GM18505 (cell line): ENCODE data around the gene COPG2.
A peak's percentile ranks its signal among the peaks of the same experiment; 100 is the strongest.
"Not testable (repeated sequence)": the region's sequence is repeated elsewhere in the genome, so short reads cannot be mapped to it uniquely, and the experiment has no call there.

Source experiments
- ATAC-seq: cut with Tn5 transposase; IDR thresholded peaks from one replicate; pipeline ENCODE4 v1.9.1; 2021; ENCODE audit not compliant: unreplicated experiment
- POLR2A ChIP-seq: IDR thresholded peaks from 4 replicates; pipeline ENCODE4 v1.6.1; 2011; ENCODE audit warnings: borderline replicate concordance; ENCODE audit not compliant: insufficient read depth, insufficient read length; ENCODE audit errors: extremely low read depth

COPG2 gene, protein sequence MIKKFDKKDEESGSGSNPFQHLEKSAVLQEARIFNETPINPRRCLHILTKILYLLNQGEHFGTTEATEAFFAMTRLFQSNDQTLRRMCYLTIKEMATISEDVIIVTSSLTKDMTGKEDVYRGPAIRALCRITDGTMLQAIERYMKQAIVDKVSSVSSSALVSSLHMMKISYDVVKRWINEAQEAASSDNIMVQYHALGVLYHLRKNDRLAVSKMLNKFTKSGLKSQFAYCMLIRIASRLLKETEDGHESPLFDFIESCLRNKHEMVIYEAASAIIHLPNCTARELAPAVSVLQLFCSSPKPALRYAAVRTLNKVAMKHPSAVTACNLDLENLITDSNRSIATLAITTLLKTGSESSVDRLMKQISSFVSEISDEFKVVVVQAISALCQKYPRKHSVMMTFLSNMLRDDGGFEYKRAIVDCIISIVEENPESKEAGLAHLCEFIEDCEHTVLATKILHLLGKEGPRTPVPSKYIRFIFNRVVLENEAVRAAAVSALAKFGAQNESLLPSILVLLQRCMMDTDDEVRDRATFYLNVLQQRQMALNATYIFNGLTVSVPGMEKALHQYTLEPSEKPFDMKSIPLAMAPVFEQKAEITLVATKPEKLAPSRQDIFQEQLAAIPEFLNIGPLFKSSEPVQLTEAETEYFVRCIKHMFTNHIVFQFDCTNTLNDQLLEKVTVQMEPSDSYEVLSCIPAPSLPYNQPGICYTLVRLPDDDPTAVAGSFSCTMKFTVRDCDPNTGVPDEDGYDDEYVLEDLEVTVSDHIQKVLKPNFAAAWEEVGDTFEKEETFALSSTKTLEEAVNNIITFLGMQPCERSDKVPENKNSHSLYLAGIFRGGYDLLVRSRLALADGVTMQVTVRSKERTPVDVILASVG

GRCh38 chr7:130668258-130669084 is at the start of gene COPG2:
Gene COPG2, minus strand, starts transcription at chr7:130668748. Its CDS starts 80 bp downstream, at chr7:130668668.
- ATAC-seq = peak; percentile 91
- peak; percentile 78 for TF ChIP-seq POLR2A

DNA sequence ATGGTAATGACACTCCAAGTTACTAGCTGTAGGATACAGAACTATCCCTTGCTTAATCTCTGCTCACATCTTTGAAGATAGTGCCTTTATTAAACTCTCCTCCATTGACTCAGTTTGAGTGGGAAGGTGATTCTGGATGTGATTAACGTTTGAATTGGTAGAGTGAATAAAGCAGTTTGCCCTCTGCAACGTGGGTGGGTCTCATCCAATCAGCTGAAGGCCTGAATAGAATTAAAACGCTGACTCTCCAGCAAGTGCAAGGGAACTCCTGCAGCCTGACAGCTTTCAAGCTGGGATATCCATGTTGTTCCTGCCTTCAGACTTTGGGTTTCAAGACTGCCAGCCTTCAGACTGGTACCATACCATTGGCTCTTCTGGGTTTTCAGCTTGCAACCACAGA is 43.9 kb upstream of the COPG2 start:
- no peak for TF ChIP-seq POLR2A
- ATAC-seq = no peak

DNA sequence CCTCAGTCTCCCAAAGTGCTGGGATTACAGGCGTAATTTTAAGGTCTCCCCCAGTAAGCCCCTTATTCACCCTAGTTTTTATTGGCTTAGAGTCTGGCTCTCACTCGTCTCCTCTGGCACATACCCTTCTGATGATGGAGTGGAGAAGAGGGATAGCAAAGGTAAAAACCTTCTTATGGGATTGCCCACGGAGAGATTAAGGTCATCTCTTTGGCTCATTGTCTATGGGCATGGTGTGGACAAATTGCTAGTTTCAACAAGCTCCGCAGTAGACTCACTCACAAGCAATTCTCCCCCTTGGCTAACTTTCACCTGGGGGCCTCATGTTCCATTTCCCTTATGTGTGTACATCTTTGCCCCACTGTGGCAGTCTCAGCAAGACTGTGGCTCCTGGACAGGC is 40.2 kb upstream of the COPG2 start:
- TF ChIP-seq POLR2A = no peak
- no peak for ATAC-seq

- no peak for ATAC-seq
- TF ChIP-seq POLR2A = no peak
These were observed 39.5 kb upstream of the COPG2 start for GRCh38 chr7:130708001-130708400.

DNA sequence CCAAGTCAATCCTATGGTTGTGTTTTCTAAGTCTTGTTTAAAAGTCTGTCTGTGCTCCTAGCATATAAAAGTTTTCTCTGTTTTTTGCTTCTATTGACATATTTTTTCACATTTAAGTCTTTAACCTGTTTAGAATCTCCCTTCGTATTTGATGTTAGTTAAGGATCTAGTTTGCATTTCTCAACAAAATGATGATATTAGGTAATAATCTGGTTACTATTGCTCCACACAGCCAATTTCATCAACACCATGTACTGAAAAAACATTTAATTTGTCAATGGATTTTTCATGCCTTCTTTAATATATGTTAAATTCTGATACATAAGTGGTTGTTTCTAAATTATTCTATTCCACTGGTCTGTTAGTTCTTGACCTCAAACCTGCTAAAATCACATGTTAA is 35.3 kb upstream of the COPG2 start:
- no peak for ATAC-seq
- no peak for TF ChIP-seq POLR2A

GRCh38 chr7:130701650-130702049 is 33.1 kb upstream of the COPG2 start:
- no peak for TF ChIP-seq POLR2A
- no peak for ATAC-seq

DNA sequence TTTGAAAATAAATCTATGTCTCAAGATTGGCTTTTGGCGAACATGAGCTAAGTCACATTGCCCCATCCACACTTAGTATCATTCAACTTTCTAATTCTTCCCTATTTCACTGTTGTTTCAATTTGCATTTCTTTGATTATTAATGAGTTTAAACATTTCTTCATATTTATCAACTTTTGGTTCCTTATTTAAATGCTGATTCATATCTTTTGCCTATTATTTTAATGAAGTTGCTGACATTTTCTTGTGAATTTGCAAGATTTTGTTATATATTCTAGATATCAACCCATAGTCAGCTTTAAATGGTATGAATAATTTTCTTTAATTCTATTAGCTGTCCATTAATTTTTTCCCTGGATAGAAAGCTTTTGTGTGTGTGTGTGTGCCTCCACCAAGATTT is 32.2 kb upstream of the COPG2 start:
- no peak for ATAC-seq

DNA sequence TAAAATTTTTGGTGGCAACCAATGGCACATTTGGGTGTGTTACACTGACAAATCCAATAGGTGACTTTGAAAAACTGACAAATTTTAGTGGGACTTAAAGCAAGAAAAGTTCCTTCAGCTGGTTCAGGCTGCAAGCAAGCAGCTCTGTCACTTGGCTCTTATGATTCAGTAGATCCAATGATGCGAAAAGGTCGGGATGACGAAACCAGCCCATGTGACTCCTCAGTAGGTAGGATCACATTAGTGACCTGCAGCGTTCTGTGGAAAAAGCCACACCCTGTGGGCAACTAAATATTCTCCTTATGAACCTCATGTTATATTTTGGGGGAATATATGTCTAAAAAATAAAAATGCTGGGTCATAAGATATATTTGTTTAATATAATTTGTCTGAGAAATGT is 31.1 kb upstream of the COPG2 start:
- no peak for TF ChIP-seq POLR2A
- no peak for ATAC-seq

More for the DNA sequence above, 32.2 kb upstream of the COPG2 start:
- no peak for TF ChIP-seq POLR2A

DNA sequence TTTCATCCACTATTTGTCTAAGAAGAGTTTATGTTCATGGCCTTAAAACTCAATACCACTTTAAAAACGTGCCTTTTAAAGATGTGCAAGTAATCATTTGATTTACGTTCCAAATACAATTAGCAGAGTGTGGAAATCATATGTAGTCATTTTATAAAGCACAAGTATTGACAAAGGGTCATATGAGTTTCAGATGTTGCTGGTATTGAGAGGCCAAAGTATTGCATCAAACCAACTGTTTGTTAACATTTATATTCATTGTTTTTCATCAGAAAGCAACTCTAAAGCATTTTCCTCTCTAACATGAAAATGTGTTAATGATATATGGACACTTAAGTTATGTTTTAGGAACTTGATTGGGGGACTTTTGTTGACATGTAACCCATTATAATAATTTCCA is 29.3 kb upstream of the COPG2 start:
- no peak for ATAC-seq
- TF ChIP-seq POLR2A = no peak

GRCh38 chr7:130695840-130696239 is 27.3 kb upstream of the COPG2 start:
- ATAC-seq = no peak
- TF ChIP-seq POLR2A = no peak

- not testable (repeated sequence) for ATAC-seq
These were observed 23.8 kb upstream of the COPG2 start for GRCh38 chr7:130692396-130692795.

- TF ChIP-seq POLR2A = no peak
These were observed 21.1 kb upstream of the COPG2 start for GRCh38 chr7:130689683-130690082.

DNA sequence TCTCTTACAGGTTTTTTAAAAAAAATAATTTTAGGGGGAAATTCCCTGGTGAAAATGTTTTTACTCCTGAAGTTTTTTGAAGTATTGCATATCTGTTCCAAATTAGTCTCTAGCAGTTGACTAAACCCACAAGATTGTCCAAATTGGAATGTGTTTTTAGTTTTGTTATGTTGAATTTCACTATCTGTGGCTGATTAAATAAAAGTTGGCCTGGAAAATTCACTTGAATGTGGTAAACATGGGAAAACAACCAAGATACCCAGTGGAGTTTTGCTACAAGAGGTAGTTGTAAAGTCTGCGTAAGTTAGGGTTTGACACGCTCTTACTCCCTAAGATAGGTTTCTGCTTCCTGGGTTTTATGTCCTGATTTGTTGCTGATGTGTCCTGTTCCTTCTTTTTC is 14.5 kb upstream of the COPG2 start:
- no peak for ATAC-seq
- no peak for TF ChIP-seq POLR2A

More at GRCh38 chr7:130689683-130690082, 21.1 kb upstream of the COPG2 start:
- no peak for ATAC-seq
